ENCODE results near the gene LIMS2. TPM values are rescaled to one million over a fixed set of nuclear protein-coding genes. Genes with fewer than 3 reads are reported as not detected.

Gene LIMS2
- polyA plus RNA-seq, 1 donor: 25.0 TPM

DNA sequence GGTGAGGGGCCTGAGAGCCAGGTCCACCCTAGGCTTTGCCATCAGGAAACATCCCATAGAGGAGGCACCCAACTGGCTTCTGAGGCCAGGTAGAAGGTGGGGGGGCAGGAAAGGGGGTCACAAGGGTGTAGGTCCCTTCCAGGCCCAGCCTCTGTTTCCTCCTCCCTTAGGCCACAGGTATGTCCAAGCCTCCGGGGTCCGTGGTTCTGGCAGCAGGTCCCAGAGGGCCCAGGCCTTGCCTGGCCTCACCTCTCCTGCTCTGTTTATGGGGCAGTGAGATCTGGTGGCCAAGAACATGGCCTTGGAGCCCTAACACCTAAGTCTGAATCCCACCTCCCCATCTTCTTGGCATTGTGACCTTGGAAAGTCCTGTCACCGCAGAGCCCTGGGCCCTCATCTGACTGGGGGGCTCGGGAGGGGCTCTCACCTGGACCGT lies 51.0 kb downstream of the LIMS2 start:
- no peaks in the 10 kb centered on the region for H3K27me3 ChIP-seq (ENCODE audit: control insufficient read depth, insufficient read depth, low read length)
- DNase-seq: no peak
- H3K27ac ChIP-seq (ENCODE audit: low read length): no peak overlapping the region

GRCh38 chr2:127623388-127624319 lies 51.7 kb downstream of the LIMS2 start:
- Histone ChIP-seq H3K27ac (ENCODE audit: low read length) (no peak overlapping the region), H3K36me3 (ENCODE audit: control insufficient read depth, insufficient read depth, low read length) (peaks cover 85% of the 10 kb centered on the region), H3K4me3 (ENCODE audit: low read length) (no peak overlapping the region), H3K27me3 (ENCODE audit: control insufficient read depth, insufficient read depth, low read length) (no peaks in the 10 kb centered on the region), H3K4me1 (ENCODE audit: control insufficient read depth, insufficient read depth, low read length) (no peaks in the 10 kb centered on the region), H3K9me3 (ENCODE audit: control insufficient read depth, low read depth, low read length) (no peaks in the 10 kb centered on the region)
- DNase-seq: no peak
- no CpG with 5 or more reads among the region's 38 CpGs for WGBS (ENCODE audit: insufficient coverage, low lambda C conversion rate)

More for the DNA sequence above, 51.0 kb downstream of the LIMS2 start:
- Histone ChIP-seq H3K9me3 (ENCODE audit: control insufficient read depth, low read depth, low read length) (no peaks in the 10 kb centered on the region), H3K4me1 (ENCODE audit: control insufficient read depth, insufficient read depth, low read length) (no peaks in the 10 kb centered on the region), H3K4me3 (ENCODE audit: low read length) (no peak overlapping the region), H3K36me3 (ENCODE audit: control insufficient read depth, insufficient read depth, low read length) (peaks cover 85% of the 10 kb centered on the region)
- no CpG with 5 or more reads among the region's 5 CpGs for WGBS (ENCODE audit: insufficient coverage, low lambda C conversion rate)

DNA sequence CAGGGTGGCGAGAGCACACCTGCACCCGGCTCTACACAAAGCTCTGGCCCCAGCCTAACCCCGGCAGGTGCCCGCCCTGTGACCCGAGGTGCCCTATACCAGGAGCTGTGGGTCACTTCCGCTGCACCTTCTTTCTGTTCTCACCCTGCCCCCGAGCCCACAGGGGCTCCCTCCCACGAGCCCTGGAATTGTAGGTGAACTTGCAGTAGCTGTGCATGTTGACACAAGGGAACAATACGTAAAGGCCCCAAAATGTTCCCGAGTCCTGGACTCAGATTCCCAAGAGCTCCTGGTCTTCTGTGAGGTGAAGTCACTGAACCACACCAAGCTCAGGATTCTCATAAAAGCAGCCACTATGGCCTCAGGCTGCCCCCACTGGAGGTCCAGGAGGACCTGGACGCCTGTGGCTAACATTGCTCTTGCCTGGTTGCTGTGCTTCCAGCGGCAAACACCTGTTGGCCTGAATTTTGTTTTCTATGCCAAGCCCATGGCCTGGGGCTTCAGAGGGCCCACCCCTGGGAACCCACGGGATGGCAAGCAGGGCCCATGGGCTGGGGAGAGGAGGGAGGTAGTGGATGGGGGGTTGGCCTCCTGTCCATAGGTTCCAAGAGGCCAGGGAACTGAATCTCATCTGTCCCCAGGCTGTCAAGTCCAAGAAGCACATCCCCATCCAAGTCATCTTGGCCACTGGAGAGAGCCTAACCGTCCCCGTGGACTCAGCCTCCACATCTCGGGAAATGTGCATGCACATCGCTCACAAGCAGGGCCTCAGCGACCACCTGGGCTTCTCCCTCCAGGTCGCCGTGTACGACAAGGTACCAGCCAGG lies 52.6 kb downstream of the LIMS2 start:
- DNase-seq: no peak
- Histone ChIP-seq H3K4me1 (ENCODE audit: control insufficient read depth, insufficient read depth, low read length) (no peaks in the 10 kb centered on the region), H3K4me3 (ENCODE audit: low read length) (no peak overlapping the region), H3K9me3 (ENCODE audit: control insufficient read depth, low read depth, low read length) (no peaks in the 10 kb centered on the region), H3K36me3 (ENCODE audit: control insufficient read depth, insufficient read depth, low read length) (peaks cover 86% of the 10 kb centered on the region), H3K27ac (ENCODE audit: low read length) (no peak overlapping the region), H3K27me3 (ENCODE audit: control insufficient read depth, insufficient read depth, low read length) (no peaks in the 10 kb centered on the region)
- no CpG with 5 or more reads among the region's 21 CpGs for WGBS (ENCODE audit: insufficient coverage, low lambda C conversion rate)

DNA sequence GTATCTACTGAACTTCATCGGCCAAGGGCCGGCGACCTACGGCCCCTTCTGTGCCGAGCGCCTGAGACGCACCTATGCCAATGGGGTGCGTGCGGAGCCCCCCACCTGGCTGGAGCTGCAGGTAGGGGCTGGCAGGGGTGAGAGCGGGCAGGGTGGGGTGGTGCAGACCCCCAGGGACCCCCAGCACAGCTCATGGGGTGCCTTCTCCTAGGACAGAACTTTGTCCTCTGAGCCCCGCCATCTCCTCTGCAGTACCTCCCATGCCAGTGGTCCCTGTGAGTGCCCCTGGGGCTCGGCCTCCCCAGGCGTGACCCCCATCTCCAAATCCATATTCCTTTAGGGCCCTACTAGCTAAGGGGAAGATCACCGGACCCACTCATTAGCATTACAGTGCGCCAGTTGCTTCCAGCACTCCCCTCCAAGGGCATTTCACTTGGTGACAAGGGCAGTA lies 53.3 kb downstream of the LIMS2 start:
- H3K9me3 ChIP-seq (ENCODE audit: control insufficient read depth, low read depth, low read length): no peaks in the 10 kb centered on the region
- no peaks in the 10 kb centered on the region for H3K27me3 ChIP-seq (ENCODE audit: control insufficient read depth, insufficient read depth, low read length)
- WGBS (ENCODE audit: insufficient coverage, low lambda C conversion rate): 97% methylated on average over 7 of the region's 15 CpGs
- DNase-seq: no peak
- H3K36me3 ChIP-seq (ENCODE audit: control insufficient read depth, insufficient read depth, low read length): peaks cover 82% of the 10 kb centered on the region
- no peak overlapping the region for H3K4me3 ChIP-seq (ENCODE audit: low read length)
- no peak overlapping the region for H3K27ac ChIP-seq (ENCODE audit: low read length)
- no peaks in the 10 kb centered on the region for H3K4me1 ChIP-seq (ENCODE audit: control insufficient read depth, insufficient read depth, low read length)

GRCh38 chr2:127620866-127621265 lies 54.5 kb downstream of the LIMS2 start:
- Histone ChIP-seq H3K27ac (ENCODE audit: low read length) (no peak overlapping the region), H3K4me1 (ENCODE audit: control insufficient read depth, insufficient read depth, low read length) (no peaks in the 10 kb centered on the region), H3K36me3 (ENCODE audit: control insufficient read depth, insufficient read depth, low read length) (peaks cover 83% of the 10 kb centered on the region), H3K9me3 (ENCODE audit: control insufficient read depth, low read depth, low read length) (no peaks in the 10 kb centered on the region), H3K4me3 (ENCODE audit: low read length) (no peak overlapping the region), H3K27me3 (ENCODE audit: control insufficient read depth, insufficient read depth, low read length) (no peaks in the 10 kb centered on the region)
- WGBS (ENCODE audit: insufficient coverage, low lambda C conversion rate): no CpG with 5 or more reads among the region's 3 CpGs
- DNase-seq: no peak

DNA sequence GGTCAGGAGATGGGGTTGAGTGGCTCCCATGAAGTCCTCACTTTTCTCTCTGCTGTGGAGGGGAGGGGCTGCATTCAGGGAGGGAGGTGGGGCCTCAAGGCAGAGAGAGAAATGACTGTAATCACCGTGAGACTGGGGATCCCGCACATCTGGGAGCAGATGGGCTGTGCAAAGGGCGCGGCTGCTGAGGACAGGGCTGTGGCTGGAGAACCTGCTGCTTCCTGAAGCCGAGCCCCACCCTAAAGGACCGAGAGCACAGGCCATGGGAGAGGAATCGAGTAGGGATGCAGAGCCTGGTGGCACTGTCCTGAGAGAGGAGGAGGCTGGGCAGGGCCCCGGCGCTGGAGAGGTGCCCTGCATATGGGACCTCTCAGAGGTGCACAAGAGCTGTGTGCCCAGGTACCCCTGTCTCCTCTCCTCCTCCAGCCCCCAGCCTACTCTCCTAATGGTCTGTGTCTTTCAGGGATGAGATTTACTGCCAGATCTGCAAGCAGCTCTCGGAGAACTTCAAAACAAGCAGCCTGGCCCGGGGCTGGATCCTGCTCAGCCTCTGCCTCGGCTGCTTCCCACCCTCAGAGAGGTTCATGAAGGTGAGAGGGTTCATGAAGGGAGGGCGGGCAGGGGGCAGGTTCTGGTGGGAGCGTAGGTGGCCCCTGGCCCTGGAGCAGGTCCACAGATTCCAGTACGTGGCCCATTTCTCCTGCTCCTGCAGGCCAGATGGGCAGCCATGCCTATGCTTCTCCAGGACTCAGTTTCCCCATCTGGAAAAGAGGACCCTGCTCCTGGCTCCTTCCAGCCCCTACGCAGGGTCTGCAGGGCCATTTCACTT lies 55.2 kb downstream of the LIMS2 start:
- Histone ChIP-seq H3K27ac (ENCODE audit: low read length) (no peak overlapping the region), H3K27me3 (ENCODE audit: control insufficient read depth, insufficient read depth, low read length) (no peaks in the 10 kb centered on the region), H3K4me1 (ENCODE audit: control insufficient read depth, insufficient read depth, low read length) (no peaks in the 10 kb centered on the region), H3K9me3 (ENCODE audit: control insufficient read depth, low read depth, low read length) (no peaks in the 10 kb centered on the region), H3K36me3 (ENCODE audit: control insufficient read depth, insufficient read depth, low read length) (peaks cover 79% of the 10 kb centered on the region), H3K4me3 (ENCODE audit: low read length) (no peak overlapping the region)
- no peak for DNase-seq
- WGBS (ENCODE audit: insufficient coverage, low lambda C conversion rate): no CpG with 5 or more reads among the region's 16 CpGs

DNA sequence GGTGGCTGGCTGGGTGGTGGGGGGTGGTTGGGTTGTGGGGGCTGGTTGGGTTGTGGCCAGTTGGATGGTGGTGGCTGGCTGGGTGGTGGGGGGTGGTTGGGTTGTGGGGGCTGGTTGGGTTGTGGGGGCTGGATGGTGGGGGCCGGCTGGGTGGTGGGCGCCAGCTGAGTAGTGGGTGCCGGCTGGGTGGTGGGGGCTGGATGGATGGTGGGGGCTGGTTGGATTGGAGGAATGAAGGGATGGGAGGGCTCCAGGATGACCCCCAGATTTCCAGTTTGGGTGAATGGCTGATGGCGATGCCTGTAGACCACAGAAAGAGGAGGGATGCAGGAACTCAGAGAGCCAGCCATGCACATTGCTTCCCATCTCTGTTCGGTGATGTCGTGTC lies 56.1 kb downstream of the LIMS2 start:
- DNase-seq: no peak
- Histone ChIP-seq H3K36me3 (ENCODE audit: control insufficient read depth, insufficient read depth, low read length) (peaks cover 79% of the 10 kb centered on the region), H3K9me3 (ENCODE audit: control insufficient read depth, low read depth, low read length) (no peaks in the 10 kb centered on the region), H3K4me3 (ENCODE audit: low read length) (no peak overlapping the region), H3K27ac (ENCODE audit: low read length) (no peak overlapping the region), H3K27me3 (ENCODE audit: control insufficient read depth, insufficient read depth, low read length) (no peaks in the 10 kb centered on the region), H3K4me1 (ENCODE audit: control insufficient read depth, insufficient read depth, low read length) (no peaks in the 10 kb centered on the region)
- WGBS (ENCODE audit: insufficient coverage, low lambda C conversion rate): 100% methylated on average over 1 of the region's 6 CpGs

GRCh38 chr2:127618551-127619202 lies 56.7 kb downstream of the LIMS2 start:
- H3K36me3 ChIP-seq (ENCODE audit: control insufficient read depth, insufficient read depth, low read length): peaks cover 79% of the 10 kb centered on the region
- DNase-seq: no peak
- no peaks in the 10 kb centered on the region for H3K27me3 ChIP-seq (ENCODE audit: control insufficient read depth, insufficient read depth, low read length)
- WGBS (ENCODE audit: insufficient coverage, low lambda C conversion rate): no CpG with 5 or more reads among the region's 7 CpGs
- H3K4me1 ChIP-seq (ENCODE audit: control insufficient read depth, insufficient read depth, low read length): no peaks in the 10 kb centered on the region
- H3K4me3 ChIP-seq (ENCODE audit: low read length): no peak overlapping the region
- no peak overlapping the region for H3K27ac ChIP-seq (ENCODE audit: low read length)
- H3K9me3 ChIP-seq (ENCODE audit: control insufficient read depth, low read depth, low read length): no peaks in the 10 kb centered on the region

- no peak overlapping the region for H3K4me3 ChIP-seq (ENCODE audit: low read length)
- H3K27me3 ChIP-seq (ENCODE audit: control insufficient read depth, insufficient read depth, low read length): no peaks in the 10 kb centered on the region
- peaks cover 78% of the 10 kb centered on the region for H3K36me3 ChIP-seq (ENCODE audit: control insufficient read depth, insufficient read depth, low read length)
- WGBS (ENCODE audit: insufficient coverage, low lambda C conversion rate): no CpG with 5 or more reads among the region's 18 CpGs
- H3K9me3 ChIP-seq (ENCODE audit: control insufficient read depth, low read depth, low read length): peaks cover 17% of the 10 kb centered on the region
- H3K4me1 ChIP-seq (ENCODE audit: control insufficient read depth, insufficient read depth, low read length): no peaks in the 10 kb centered on the region
- no peak for DNase-seq
- no peak overlapping the region for H3K27ac ChIP-seq (ENCODE audit: low read length)
These were observed 59.7 kb downstream of the LIMS2 start for GRCh38 chr2:127615511-127616166.
